Dendritic cell treated with granulocyte-macrophage colony-stimulating factor and Interleukin-4, amounts not matched to agents 40 ng/mL and 50 ng/mL, for 4 days (primary cell): ENCODE measurements around the gene PSD.
A peak's percentile ranks its signal among the peaks of the same experiment; 100 is the strongest.

Source experiments
- H3K27ac Mint-ChIP-seq: one replicate; pipeline ENCODE4 v1.8.0; 2022; ENCODE audit warnings: mild to moderate bottlenecking, mixed read lengths
- H3K27me3 Mint-ChIP-seq: one replicate; pipeline ENCODE4 v1.8.0; 2022; ENCODE audit warnings: mild to moderate bottlenecking, mixed read lengths
- H3K36me3 Mint-ChIP-seq: one replicate; pipeline ENCODE4 v1.8.0; 2022; ENCODE audit warnings: low read depth, mixed read lengths
- H3K4me1 Mint-ChIP-seq: one replicate; pipeline ENCODE4 v1.8.0; 2022; ENCODE audit warnings: low read depth, mixed read lengths
- H3K4me3 Mint-ChIP-seq: one replicate; pipeline ENCODE4 v1.8.0; 2022; ENCODE audit warnings: mild to moderate bottlenecking, moderate library complexity, mixed read lengths
- H3K9me3 Mint-ChIP-seq: one replicate; pipeline ENCODE4 v1.8.0; 2022; ENCODE audit warnings: mixed read lengths
- intact Hi-C: fragments of 100-400 bp; cut with micrococcal nuclease; formaldehyde crosslinking; loops from one replicate; pipeline ENCODE4 v1.15.0; 2022

The PSD gene

GRCh38 chr10:102420714-102421506 lies 2.3 kb upstream of the PSD start, which contains the start of gene FBXL15:
FBXL15 (plus strand) TSS chr10:102420836; CDS start chr10:102421130, 294 bp downstream.
- H3K4me3 Mint-ChIP-seq, result peak within 1 kb of the TSS; percentile 85
- peaks cover 48% of the 10 kb centered on the region for H3K36me3 Mint-ChIP-seq
- no peaks in the 10 kb centered on the region for H3K9me3 Mint-ChIP-seq
- H3K27me3 Mint-ChIP-seq, result peaks cover 37% of the 10 kb centered on the region
- H3K27ac Mint-ChIP-seq, result peak within 1 kb of the TSS; percentile 93
- peaks cover 64% of the 10 kb centered on the region for H3K4me1 Mint-ChIP-seq
- intact Hi-C loops, result loop anchor here (1.0 kb wide), 1 partner anchor 26 kb away; the partner anchor contains the start of gene NFKB2

DNA sequence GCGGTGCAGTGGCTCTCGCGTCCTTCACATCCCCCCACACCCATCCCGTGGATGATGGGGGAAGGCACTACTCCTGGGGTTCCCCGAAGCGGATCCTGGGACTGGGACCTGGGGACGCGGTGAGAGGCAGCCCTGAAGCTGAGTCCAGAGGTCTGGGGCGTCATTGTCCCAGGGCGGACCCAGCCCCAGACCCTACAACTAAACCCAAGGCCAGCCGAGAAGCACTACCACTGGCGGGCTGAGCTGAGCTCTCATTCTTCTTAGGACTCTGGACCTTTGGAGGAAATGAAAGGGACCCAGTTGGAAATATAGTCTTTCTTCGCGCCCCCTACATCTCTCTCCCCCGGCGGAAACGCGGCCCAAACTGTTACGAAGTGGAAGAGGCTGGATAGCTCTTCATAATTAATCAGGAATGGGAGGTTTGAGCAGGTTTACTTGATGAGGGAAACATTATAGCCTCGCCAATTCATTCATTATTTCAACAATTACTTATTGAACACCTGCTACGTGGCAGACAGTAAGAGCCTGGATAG lies 1.7 kb upstream of the PSD start:
- H3K4me1 Mint-ChIP-seq, result peaks cover 68% of the 10 kb centered on the region
- H3K27ac Mint-ChIP-seq, result peak overlapping the region; percentile 93
- intact Hi-C loops, result no loop called here
- no peaks in the 10 kb centered on the region for H3K9me3 Mint-ChIP-seq
- peaks cover 42% of the 10 kb centered on the region for H3K27me3 Mint-ChIP-seq
- H3K4me3 Mint-ChIP-seq, result peak overlapping the region; percentile 85
- peaks cover 41% of the 10 kb centered on the region for H3K36me3 Mint-ChIP-seq

DNA sequence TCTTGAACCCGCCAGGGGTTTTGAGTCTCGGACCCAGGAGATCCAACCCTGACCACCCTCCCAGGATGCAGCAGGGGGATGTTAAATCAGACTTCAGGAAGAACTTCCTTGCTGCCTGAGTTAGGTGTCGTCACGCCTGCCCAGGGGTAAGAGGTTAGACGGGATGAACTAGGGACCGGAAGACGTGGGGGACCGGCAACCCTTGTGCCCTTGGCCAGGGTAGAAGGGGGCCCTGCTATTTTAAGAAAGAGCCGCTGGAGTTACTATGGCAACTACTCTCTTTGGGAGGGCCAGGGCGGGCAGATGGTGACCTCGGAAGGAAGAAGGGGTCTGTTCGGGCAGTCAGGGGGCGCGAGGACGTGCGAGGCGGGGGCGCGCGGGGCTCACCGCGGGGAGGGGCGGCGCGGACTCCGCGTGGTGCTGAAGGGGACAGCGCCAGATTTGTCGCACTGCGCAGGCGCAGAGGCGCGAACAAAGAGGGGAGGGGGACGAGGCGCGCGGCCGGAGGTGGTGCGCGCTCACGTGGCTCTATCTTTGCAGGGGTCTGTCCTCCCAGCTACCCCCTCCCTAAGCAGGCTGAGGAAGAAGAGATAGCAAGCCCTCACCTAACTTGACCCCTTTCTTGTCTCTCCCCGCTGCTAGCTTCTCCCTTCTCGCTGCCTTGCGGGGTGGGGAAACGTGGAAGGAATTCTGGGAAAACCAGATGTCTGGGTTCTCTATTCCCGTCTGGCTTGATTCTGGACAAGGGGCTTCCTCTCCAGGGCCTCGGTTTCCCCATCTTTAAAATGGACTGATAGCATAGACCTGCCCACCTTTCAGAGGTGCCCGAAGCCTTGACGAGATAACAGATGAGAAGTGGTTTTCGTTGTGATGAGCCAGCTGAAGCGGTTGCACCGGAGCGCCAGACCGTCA lies 940 bp upstream of the PSD start:
- intact Hi-C loops, result no loop called here

GRCh38 chr10:102416695-102417094 lies 1.9 kb downstream of the PSD start:
- Mint-ChIP-seq H3K4me3 (no peak overlapping the region), H3K27ac (no peak overlapping the region)

More for the DNA sequence above, 940 bp upstream of the PSD start:
- peak overlapping the region; percentile 85 for H3K4me3 Mint-ChIP-seq
- no peaks in the 10 kb centered on the region for H3K9me3 Mint-ChIP-seq
- H3K27ac Mint-ChIP-seq, result no peak overlapping the region
- H3K27me3 Mint-ChIP-seq, result peaks cover 46% of the 10 kb centered on the region
- H3K4me1 Mint-ChIP-seq, result peaks cover 75% of the 10 kb centered on the region
- H3K36me3 Mint-ChIP-seq, result peaks cover 34% of the 10 kb centered on the region

GRCh38 chr10:102416283-102416682 lies 2.3 kb downstream of the PSD start:
- Mint-ChIP-seq H3K9me3 (no peaks in the 10 kb centered on the region), H3K36me3 (peaks cover 7% of the 10 kb centered on the region), H3K27ac (no peak overlapping the region), H3K27me3 (peaks cover 78% of the 10 kb centered on the region), H3K4me3 (no peak overlapping the region), H3K4me1 (peaks cover 63% of the 10 kb centered on the region)
- intact Hi-C loops, result no loop called here

More at GRCh38 chr10:102416695-102417094, 1.9 kb downstream of the PSD start:
- H3K9me3 Mint-ChIP-seq, result no peaks in the 10 kb centered on the region
- H3K36me3 Mint-ChIP-seq, result peaks cover 11% of the 10 kb centered on the region
- intact Hi-C loops, result no loop called here
- peaks cover 74% of the 10 kb centered on the region for H3K27me3 Mint-ChIP-seq
- peaks cover 62% of the 10 kb centered on the region for H3K4me1 Mint-ChIP-seq

- Mint-ChIP-seq H3K27me3 (peaks cover 91% of the 10 kb centered on the region), H3K9me3 (no peaks in the 10 kb centered on the region), H3K4me3 (no peak overlapping the region), H3K4me1 (peaks cover 68% of the 10 kb centered on the region), H3K36me3 (no peaks in the 10 kb centered on the region), H3K27ac (peak overlapping the region; percentile 28)
- intact Hi-C loops, result no loop called here
Measured at GRCh38 chr10:102414749-102415148, 3.8 kb downstream of the PSD start.

DNA sequence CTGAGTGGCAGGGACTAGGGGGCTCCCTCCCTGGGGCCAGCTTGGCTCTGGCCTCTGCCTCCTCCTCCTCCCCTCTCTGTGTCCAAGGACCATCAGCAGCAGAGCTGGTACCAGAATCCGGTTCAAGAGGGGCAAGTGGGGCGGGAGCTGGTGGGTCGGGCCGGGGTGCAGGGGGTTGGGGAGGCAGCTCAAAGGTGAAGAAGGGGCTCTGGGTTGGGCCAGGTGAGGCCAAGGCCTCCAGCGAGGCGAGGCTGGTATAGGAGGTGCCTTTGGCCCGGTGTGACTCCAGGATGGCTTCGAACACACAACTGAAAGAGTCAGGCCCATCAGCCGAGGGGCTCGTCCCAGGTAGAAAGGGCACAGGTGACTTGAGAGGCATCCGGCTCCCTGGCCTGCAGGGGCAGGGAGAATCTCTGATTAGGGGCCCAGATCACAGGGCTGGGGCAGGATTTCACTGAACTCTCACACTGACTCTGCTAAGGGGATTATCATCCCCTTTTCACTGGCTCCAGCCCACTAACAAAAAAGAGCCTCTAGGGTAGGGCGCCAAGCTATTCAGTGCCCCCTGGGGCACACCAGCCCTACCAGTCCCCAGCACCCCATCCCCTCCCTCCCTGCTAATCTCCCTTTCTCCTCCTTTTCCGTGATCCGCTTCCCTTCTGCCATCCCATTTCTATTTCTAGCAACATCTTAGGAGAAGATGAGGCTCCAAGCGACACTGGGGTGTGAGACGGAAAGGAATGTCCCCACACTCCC lies 4.6 kb downstream of the PSD start:
- peaks cover 91% of the 10 kb centered on the region for H3K27me3 Mint-ChIP-seq

GRCh38 chr10:102413053-102413705 lies 5.4 kb downstream of the PSD start:
- no peaks in the 10 kb centered on the region for H3K9me3 Mint-ChIP-seq
- no peak overlapping the region for H3K27ac Mint-ChIP-seq
- H3K27me3 Mint-ChIP-seq, result peaks cover 90% of the 10 kb centered on the region
- no peak overlapping the region for H3K4me3 Mint-ChIP-seq
- H3K36me3 Mint-ChIP-seq, result no peaks in the 10 kb centered on the region
- intact Hi-C loops, result no loop called here
- H3K4me1 Mint-ChIP-seq, result peaks cover 66% of the 10 kb centered on the region

More for the DNA sequence above, 4.6 kb downstream of the PSD start:
- Mint-ChIP-seq H3K4me1 (peaks cover 67% of the 10 kb centered on the region), H3K36me3 (no peaks in the 10 kb centered on the region), H3K4me3 (no peak overlapping the region), H3K9me3 (no peaks in the 10 kb centered on the region), H3K27ac (peak overlapping the region; percentile 28)
- intact Hi-C loops, result no loop called here

GRCh38 chr10:102412293-102412692 lies 6.3 kb downstream of the PSD start:
- peaks cover 67% of the 10 kb centered on the region for H3K4me1 Mint-ChIP-seq
- intact Hi-C loops, result no loop called here
- no peaks in the 10 kb centered on the region for H3K36me3 Mint-ChIP-seq
- no peak overlapping the region for H3K27ac Mint-ChIP-seq
- H3K9me3 Mint-ChIP-seq, result no peaks in the 10 kb centered on the region
- peaks cover 90% of the 10 kb centered on the region for H3K27me3 Mint-ChIP-seq
- no peak overlapping the region for H3K4me3 Mint-ChIP-seq

GRCh38 chr10:102411341-102412255 lies 7.0 kb downstream of the PSD start:
- Mint-ChIP-seq H3K9me3 (no peaks in the 10 kb centered on the region), H3K4me1 (peaks cover 67% of the 10 kb centered on the region), H3K27ac (no peak overlapping the region), H3K4me3 (no peak overlapping the region), H3K36me3 (no peaks in the 10 kb centered on the region), H3K27me3 (peaks cover 91% of the 10 kb centered on the region)
- intact Hi-C loops, result no loop called here

DNA sequence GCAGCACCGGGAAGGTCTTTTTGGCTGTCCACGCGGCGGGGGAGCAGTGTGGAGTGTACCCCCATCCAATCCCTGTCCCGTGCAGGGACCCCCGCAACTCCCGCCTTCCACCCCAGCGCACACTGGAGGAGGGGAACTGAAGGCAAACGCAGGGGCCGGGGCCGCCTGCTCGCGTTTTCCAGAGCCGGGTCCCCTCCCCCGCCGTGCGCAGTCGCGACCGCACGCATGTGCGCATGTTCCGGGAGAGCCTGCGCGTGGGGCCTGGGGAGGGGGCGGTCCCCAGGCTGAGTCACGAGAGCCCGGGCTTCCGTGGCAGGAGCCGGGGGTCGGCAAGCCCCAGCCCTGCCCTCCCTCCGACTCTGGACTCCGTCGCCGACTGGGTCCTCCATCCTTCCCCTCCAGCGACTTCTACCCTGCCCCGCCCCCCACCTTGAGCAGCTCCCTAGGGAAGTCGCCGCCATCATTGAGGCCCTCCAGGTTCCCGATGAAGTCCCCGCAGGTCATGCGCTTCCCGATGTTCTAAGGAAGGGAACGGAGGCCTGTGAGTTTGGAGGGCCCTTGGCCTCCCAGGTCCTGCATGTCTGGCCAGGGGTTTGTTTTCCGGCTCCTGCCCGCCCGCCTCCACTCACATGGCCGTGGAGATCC lies 8.0 kb downstream of the PSD start:
- Mint-ChIP-seq H3K4me3 (no peak overlapping the region), H3K4me1 (peaks cover 66% of the 10 kb centered on the region), H3K27ac (no peak overlapping the region), H3K9me3 (no peaks in the 10 kb centered on the region), H3K36me3 (no peaks in the 10 kb centered on the region), H3K27me3 (peaks cover 90% of the 10 kb centered on the region)
- intact Hi-C loops, result no loop called here
